ENCODE data around the gene MYO1E.
A peak's percentile ranks its signal among the peaks of the same experiment; 100 is the strongest.

MYO1E gene

DNA sequence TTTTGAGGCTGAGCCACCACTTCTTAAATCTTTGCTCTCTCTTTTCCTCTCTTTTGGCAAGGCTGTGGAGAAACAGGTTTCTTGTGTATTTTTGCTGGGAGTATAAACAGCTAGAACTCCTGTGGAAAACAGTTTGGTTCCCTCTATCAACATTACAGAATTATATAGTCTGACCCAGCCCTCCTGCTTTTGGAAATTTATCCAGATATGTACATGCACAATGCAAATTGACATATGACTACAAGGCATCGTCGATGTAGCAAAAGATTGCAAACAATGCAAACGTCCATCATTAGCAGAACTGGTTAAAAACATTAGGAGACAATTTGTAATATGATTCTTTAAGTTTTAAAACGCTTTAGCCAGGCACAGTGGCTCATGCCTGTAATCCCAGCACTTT is 12.5 kb upstream of the MYO1E start:
- DNase-seq: no peak

- DNase-seq: no peak
Observed at GRCh38 chr15:59384507-59384906, 11.8 kb upstream of the MYO1E start.

GRCh38 chr15:59380902-59381610 is 8.4 kb upstream of the MYO1E start:
- DNase-seq: no peak

DNA sequence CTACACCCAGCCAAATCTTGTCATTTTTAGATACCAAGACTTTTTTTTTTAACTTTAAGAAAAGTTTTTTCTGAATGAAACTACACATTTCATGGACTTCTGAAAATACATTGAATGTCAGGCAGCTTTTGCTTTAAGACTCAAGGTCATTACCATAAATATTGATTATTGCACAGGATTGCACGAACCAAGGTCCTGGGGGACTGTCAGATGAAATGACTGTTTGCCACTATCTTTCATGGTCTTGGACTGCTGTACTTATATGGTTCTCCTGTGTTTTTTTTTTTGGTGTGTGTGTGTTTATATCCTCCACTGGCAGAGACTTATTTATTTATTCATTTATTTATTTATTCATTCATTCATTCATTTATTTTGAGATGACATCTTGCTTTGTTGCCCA is 6.9 kb upstream of the MYO1E start:
- no peak for DNase-seq

DNA sequence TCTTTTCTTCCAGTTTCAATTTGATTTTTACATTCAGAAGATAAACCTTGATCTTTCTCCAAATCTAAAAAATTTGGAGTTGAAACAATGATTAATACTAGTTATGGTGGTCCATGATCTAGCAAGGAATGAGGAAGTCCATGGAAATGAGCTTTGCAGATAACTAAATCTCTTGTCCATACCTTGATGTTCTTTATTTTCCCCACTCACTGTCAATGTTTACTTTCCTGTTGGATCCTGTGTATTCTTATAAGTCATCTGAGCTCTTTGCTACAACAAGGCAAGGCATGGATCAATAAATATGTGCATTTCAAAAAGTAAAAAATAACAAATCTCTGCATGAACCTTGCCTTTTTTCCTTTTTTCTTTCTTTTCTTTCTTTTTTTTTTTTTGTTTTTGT is 6.2 kb upstream of the MYO1E start:
- no peak for DNase-seq

GRCh38 chr15:59377924-59378323 is 5.3 kb upstream of the MYO1E start:
- no peak for DNase-seq

DNA sequence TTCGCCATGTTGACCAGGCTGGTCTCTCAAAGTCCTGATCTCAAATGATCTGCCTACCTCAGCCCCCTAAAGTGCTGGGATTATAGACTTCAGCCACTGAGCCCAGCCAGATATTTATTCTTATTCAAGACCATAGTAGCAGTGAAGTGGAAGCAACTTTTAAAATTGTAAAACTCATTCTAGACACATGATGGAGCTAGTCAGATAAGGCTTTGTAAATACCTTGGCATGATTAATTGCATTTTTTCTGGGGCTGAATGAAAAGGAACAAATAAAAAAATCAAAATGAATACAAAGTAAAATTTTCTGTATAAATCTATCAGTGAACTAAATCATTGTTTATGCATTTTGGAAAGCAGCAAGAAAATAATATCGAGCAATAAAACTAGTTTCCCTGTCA is 4.1 kb upstream of the MYO1E start:
- DNase-seq: no peak

DNA sequence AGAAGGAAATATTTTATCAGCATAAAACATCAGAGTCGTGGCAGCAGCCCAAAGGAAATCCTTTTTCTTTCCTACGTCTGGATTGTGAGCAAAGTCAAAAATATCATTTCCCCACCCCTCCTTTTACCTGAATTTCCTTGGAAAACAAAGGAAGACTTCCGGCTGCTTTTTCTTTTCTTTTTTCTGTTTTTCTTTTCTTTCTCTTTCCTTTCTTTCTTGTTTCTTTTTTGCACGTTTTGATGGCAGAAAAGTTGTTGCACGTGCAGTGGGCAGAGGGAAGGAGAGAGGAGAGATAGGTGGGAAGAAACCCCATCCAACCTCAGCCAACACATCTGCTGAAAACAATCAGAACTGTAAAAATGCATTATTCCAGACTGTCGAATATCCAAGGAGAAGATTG is 544 bp upstream of the MYO1E start:
- no peak for DNase-seq

- no peak for DNase-seq
Observed at GRCh38 chr15:59371458-59372351, 966 bp downstream of the MYO1E start.

DNA sequence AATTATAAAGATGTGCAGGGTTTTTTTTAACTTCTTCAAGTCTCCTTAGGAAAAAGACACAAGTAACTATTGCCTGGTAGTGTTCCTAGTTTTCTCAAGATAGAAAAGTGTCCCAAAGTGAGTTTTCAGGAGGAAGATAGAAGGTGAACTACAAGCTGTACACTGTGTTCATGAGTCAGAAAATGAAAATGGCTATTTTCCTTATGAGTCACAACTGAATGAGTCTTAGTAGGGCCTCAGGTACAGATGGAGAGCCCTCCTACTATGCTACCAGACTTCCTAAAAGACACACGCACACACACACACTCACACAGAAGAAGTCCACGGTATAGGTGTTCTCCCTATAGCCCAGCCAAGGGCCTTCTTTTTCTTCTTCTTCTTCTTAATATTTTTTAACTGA is 3.1 kb downstream of the MYO1E start:
- DNase-seq: no peak

GRCh38 chr15:59367022-59367451 is 5.6 kb downstream of the MYO1E start:
- DNase-seq: peak; percentile 53

- DNase-seq: no peak
Observed at GRCh38 chr15:59366333-59367021, 6.2 kb downstream of the MYO1E start.

- DNase-seq: no peak
Observed at GRCh38 chr15:59364248-59364647, 8.4 kb downstream of the MYO1E start.

- peak; percentile 24 for DNase-seq
Observed at GRCh38 chr15:59362331-59362730, 10.3 kb downstream of the MYO1E start.

GRCh38 chr15:59360896-59361295 is 11.8 kb downstream of the MYO1E start:
- no peak for DNase-seq

DNA sequence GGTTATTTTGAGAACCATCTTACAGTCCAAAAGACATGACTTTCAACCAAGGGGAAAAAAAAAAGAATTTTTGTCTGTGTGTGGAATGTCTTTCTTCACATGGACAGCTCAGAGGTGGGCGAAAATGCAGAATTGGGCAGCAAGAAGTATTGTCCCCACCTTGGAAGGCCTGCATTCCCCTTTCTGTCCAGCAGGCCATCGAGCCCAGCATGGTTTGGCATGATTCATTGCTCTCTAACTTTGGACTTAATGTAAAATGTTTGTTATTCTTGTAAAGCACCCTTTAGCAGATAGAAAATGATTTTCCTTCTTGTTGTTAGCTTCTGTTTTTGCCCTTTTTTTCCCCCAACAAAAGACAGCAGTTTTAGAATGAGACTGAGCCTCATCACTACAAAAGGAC is 12.4 kb downstream of the MYO1E start:
- DNase-seq: no peak

- no peak for DNase-seq
Observed at GRCh38 chr15:59355730-59356129, 16.9 kb downstream of the MYO1E start.

DNA sequence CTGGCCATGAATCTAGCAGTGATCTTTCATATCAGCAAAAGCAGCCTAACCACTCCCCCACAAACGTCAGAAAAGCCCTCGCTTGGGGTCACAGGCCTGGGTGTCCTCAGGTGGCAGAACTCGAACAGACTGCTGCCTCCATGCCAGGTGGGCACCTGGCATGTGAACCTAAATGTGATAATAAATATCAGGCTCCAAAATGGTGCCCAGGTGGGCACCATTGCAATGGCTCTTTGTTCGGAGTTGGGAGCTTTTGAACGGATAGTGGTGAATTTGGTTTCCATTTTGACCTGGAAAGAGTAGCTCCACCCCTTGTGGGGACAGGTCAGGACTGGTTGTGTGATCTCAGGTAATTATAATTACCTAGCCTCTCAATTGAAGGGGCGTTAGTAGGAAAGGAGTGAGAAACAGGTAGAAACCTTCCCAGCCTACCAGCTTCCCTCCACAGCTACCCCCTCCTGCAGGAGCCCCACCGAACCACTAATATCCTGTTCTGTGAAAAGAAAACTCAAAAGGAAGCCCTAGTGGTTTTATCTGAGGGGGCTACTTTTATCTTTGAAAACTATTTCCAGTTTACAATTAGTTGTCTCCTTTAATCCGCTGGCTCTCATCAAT is 18.1 kb downstream of the MYO1E start:
- DNase-seq: no peak

- DNase-seq: no peak
Observed at GRCh38 chr15:59353994-59354416, 18.7 kb downstream of the MYO1E start.

GRCh38 chr15:59352683-59353082 is 20.0 kb downstream of the MYO1E start:
- no peak for DNase-seq

GRCh38 chr15:59352189-59352588 is 20.5 kb downstream of the MYO1E start:
- DNase-seq: no peak

DNA sequence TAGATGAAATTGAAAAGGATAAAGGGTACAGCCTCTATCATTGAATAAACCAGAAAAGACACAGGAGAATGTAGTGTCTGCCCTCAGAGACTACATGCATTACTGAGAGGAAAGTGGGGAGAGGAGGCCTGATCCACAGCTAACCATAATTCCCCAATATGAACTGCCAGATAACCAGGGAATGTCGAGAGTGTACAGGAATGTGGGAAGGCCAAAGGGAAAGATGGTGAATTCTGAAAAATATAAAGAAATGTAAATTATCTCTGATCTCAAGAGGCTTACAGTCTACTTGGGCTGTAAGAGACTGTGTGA is 22.3 kb downstream of the MYO1E start:
- no peak for DNase-seq

DNA sequence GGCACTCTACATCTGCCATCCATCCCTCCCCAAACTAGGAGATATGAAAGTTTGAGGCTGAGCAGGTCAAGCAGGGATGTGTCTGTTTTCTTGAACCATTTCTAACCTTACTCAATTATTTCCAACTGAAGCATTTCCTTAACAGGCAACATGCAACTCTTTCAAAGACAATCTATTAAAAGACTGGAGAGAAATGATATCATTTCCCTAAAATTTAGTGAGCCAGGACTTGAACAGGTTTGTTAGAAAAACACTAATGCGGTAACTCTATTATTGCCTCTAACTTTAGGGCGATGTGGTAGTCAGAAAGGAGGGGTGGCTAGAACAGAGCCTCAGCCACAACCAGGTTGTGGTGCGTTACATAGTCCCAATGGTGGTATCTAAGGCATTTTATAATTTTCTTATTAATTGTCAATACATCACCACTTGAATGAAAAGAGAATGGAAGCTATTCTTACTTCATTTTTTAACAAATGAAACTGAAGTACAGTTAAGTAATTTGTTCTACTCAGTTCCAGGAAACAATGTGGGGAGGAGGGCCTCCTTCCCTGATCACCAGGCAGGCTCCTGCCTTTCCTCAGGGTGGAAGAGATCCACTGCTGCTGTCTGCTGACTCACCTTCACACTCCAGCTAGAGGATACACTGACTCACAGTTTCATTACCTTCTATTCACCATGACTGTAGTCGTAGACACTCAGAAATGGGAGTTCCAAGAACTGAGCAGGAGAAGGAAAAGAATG is 22.8 kb downstream of the MYO1E start:
- peak; percentile 93 for DNase-seq
